Glutamatergic neuron (in vitro differentiated cells): ENCODE data around the gene SH3BP4. TPM values are rescaled to one million over a fixed set of nuclear protein-coding genes. Genes with fewer than 3 reads are reported as not detected.
"Not testable (repeated sequence)": the region's sequence is repeated elsewhere in the genome, so short reads cannot be mapped to it uniquely, and the experiment has no call there.

ENCODE experiments used
- DNase-seq: peaks from one replicate; pipeline ENCODE4 v3.0.0; 2022
- H3K27ac Mint-ChIP-seq: one replicate; pipeline ENCODE4 v1.8.0; 2020; ENCODE audit warnings: mild to moderate bottlenecking, mixed read lengths, inconsistent platforms; ENCODE audit not compliant: unreplicated experiment
- H3K27me3 Mint-ChIP-seq: one replicate; pipeline ENCODE4 v1.8.0; 2020; ENCODE audit warnings: mild to moderate bottlenecking, moderate library complexity, mixed read lengths, inconsistent platforms; ENCODE audit not compliant: unreplicated experiment
- H3K36me3 Mint-ChIP-seq: one replicate; pipeline ENCODE4 v1.8.0; 2020; ENCODE audit warnings: mild to moderate bottlenecking, mixed read lengths, inconsistent platforms; ENCODE audit not compliant: unreplicated experiment
- H3K4me1 Mint-ChIP-seq: one replicate; pipeline ENCODE4 v1.8.0; 2020; ENCODE audit warnings: mild to moderate bottlenecking, low read depth, mixed read lengths, inconsistent platforms; ENCODE audit not compliant: unreplicated experiment
- H3K4me3 Mint-ChIP-seq: one replicate; pipeline ENCODE4 v1.8.0; 2020; ENCODE audit warnings: mild to moderate bottlenecking, mixed read lengths, inconsistent platforms; ENCODE audit not compliant: unreplicated experiment
- H3K9me3 Mint-ChIP-seq: one replicate; pipeline ENCODE4 v1.8.0; 2020; ENCODE audit warnings: mild to moderate bottlenecking, moderate library complexity, mixed read lengths, inconsistent platforms; ENCODE audit not compliant: unreplicated experiment
- CTCF ChIP-seq: fragments of 200-600 bp; sonication (generic); IDR thresholded peaks from one replicate; pipeline ENCODE4 v1.5.0; 2021; ENCODE audit not compliant: partially characterized antibody, unreplicated experiment
- total RNA-seq: library from RNA; stranded (reverse); fragmentation: NEBNext Ultra II Directional; extraction: Animal tissue kit (Norgen Biotek cat#: 25700); gene quantifications from one replicate; pipeline ENCODE4 v1.2.1, GENCODE V29; 2021; ENCODE audit not compliant: unreplicated experiment

The SH3BP4 gene
- total RNA-seq, 1 donor from 2014 or later: 59.3 TPM

- Mint-ChIP-seq H3K27me3 (peaks cover 2% of the 10 kb centered on the region), H3K9me3 (peaks cover 12% of the 10 kb centered on the region), H3K36me3 (peaks cover 5% of the 10 kb centered on the region), H3K4me1 (peaks cover 20% of the 10 kb centered on the region), H3K4me3 (no peak overlapping the region), H3K27ac (peak overlapping the region; percentile 13)
- TF ChIP-seq CTCF: no peak
- DNase-seq: no peak
Observed at GRCh38 chr2:235054919-235055318, 103.1 kb downstream of the SH3BP4 start.

GRCh38 chr2:235055891-235056516 lies 104.2 kb downstream of the SH3BP4 start:
- Mint-ChIP-seq H3K4me3 (no peak overlapping the region), H3K27me3 (peaks cover 4% of the 10 kb centered on the region)

GRCh38 chr2:235056768-235057167 lies 105.0 kb downstream of the SH3BP4 start:
- Mint-ChIP-seq H3K27ac (no peak overlapping the region), H3K4me1 (peaks cover 9% of the 10 kb centered on the region), H3K27me3 (peaks cover 4% of the 10 kb centered on the region), H3K36me3 (peaks cover 9% of the 10 kb centered on the region), H3K9me3 (peaks cover 10% of the 10 kb centered on the region), H3K4me3 (no peak overlapping the region)
- DNase-seq: no peak
- no peak for TF ChIP-seq CTCF

More at GRCh38 chr2:235055891-235056516, 104.2 kb downstream of the SH3BP4 start:
- peak; percentile 22 for TF ChIP-seq CTCF
- Mint-ChIP-seq H3K27ac (no peak overlapping the region), H3K4me1 (peaks cover 17% of the 10 kb centered on the region), H3K9me3 (peaks cover 13% of the 10 kb centered on the region), H3K36me3 (peaks cover 8% of the 10 kb centered on the region)
- no peak for DNase-seq

GRCh38 chr2:235057616-235058015 lies 105.8 kb downstream of the SH3BP4 start:
- H3K9me3 Mint-ChIP-seq: not testable (repeated sequence)

GRCh38 chr2:235059161-235059560 lies 107.3 kb downstream of the SH3BP4 start:
- H3K36me3 Mint-ChIP-seq: peaks cover 4% of the 10 kb centered on the region
- H3K4me1 Mint-ChIP-seq: peaks cover 2% of the 10 kb centered on the region
- H3K9me3 Mint-ChIP-seq: peaks cover 5% of the 10 kb centered on the region
- no peak for TF ChIP-seq CTCF
- no peak overlapping the region for H3K4me3 Mint-ChIP-seq
- H3K27me3 Mint-ChIP-seq: peaks cover 4% of the 10 kb centered on the region
- no peak for DNase-seq
- H3K27ac Mint-ChIP-seq: no peak overlapping the region

More at GRCh38 chr2:235057616-235058015, 105.8 kb downstream of the SH3BP4 start:
- H3K36me3 Mint-ChIP-seq, H3K27me3 Mint-ChIP-seq, DNase-seq, H3K27ac Mint-ChIP-seq, H3K4me1 Mint-ChIP-seq, H3K4me3 Mint-ChIP-seq: not testable (repeated sequence)
